ENCODE data around the gene UBE2H. TPM values are rescaled to one million over a fixed set of nuclear protein-coding genes. Genes with fewer than 3 reads are reported as not detected.

Gene UBE2H
- total and polyA plus RNA-seq, 8 donors: 19.2 to 150 (median 49.0) TPM

- no peaks in the 10 kb centered on the region for H3K9me3 ChIP-seq
- no peak overlapping the region for H3K4me3 ChIP-seq
- peaks cover 0 to 21% (median 8%) of the 10 kb centered on the region in 4 donors for H3K36me3 ChIP-seq
- intact Hi-C loops (cut with DNase I; ENCODE audit: low total_unique reads): no loop called here
- WGBS, 5 donors: 59 to 83% (median 75%) methylated on average over 1 of the region's 1 CpG
- DNase-seq: no peak
- H3K4me1 ChIP-seq: peaks cover 29 to 75% (median 52%) of the 10 kb centered on the region in 4 donors
- TF ChIP-seq POLR2A (IDR thresholded peaks at IDR 0.05) (no peak), CTCF (IDR thresholded peaks at IDR 0.05) (no peak), POLR2AphosphoS5 (IDR thresholded peaks at IDR 0.05) (no peak), EP300 (IDR thresholded peaks at IDR 0.05) (no peak)
- H3K27ac ChIP-seq: no peak overlapping the region
- H3K27me3 ChIP-seq: no peaks in the 10 kb centered on the region
Measured at GRCh38 chr7:129908181-129908580, 44.6 kb downstream of the UBE2H start.

DNA sequence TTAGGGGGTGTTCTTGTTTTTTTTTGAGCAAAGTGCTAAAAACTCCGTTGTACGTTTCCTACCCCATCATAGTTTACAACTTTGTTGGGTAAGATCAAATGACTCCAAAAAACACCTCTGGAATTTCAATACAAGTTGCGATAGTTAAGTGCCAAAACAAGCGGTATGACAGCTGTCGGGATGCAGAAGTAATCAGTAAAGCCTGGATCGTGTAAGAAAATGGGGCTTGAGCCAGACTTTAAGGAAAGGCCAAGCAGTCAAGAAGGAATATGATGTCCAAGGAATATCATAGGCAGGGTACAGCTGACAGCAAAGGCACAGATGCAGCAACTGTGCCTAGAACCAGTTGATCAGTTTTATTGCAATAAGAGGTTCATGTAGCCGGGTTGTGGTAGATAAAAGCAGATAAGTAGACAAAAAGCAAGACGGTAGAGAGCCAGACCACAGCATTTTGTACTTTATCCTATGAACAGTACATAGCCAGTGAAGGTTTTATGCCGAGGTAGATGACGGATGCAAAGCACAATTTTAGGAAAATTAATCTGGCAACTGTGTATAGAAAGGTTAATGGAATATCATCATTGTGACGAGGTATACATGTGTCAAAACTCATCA, 45.5 kb downstream of the UBE2H start:
- Histone ChIP-seq H3K4me3 (no peak overlapping the region), H3K27me3 (no peaks in the 10 kb centered on the region), H3K9me3 (no peaks in the 10 kb centered on the region), H3K27ac (peak overlapping the region in 3 of 5 donors; percentile 39 to 63 (median 60)), H3K4me1 (peaks cover 30 to 83% (median 53%) of the 10 kb centered on the region in 4 donors), H3K36me3 (peaks cover 0 to 21% (median 9%) of the 10 kb centered on the region in 4 donors)
- no peak for DNase-seq
- intact Hi-C loops (cut with DNase I; ENCODE audit: low total_unique reads): no loop called here
- no peak for TF ChIP-seq POLR2AphosphoS5 (IDR thresholded peaks at IDR 0.05)
- TF ChIP-seq CTCF (IDR thresholded peaks at IDR 0.05): no peak
- TF ChIP-seq EP300 (IDR thresholded peaks at IDR 0.05): no peak
- TF ChIP-seq POLR2A (IDR thresholded peaks at IDR 0.05): no peak
- 34 to 53% (median 52%) methylated on average over 11 of the region's 11 CpGs for WGBS, 5 donors

GRCh38 chr7:129906700-129907099, 46.1 kb downstream of the UBE2H start:
- intact Hi-C loops (cut with DNase I; ENCODE audit: low total_unique reads): no loop called here

DNA sequence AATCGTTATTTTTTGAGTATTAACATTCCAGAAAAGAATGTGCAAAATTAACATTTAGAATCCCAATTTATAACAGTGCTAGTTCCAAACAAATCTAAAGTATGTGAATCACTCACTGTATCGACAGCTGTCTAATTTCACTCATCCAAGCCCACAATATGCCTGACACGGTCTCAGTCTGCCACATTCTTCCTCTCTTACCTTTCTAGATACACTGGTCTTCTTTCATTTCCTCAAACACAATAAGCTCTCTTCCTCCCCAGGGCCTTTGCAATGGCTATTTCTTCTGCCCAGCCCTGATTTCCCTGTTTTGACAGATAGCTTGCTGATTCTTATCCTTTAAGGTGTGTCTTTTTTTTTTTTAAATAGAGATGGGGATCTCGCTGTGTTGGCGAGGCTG, 48.8 kb downstream of the UBE2H start:
- Histone ChIP-seq H3K4me1 (peaks cover 30 to 68% (median 48%) of the 10 kb centered on the region in 4 donors), H3K27ac (no peak overlapping the region), H3K9me3 (no peaks in the 10 kb centered on the region), H3K27me3 (no peaks in the 10 kb centered on the region), H3K36me3 (peaks cover 0 to 15% (median 11%) of the 10 kb centered on the region in 4 donors), H3K4me3 (no peak overlapping the region)
- intact Hi-C loops (cut with DNase I; ENCODE audit: low total_unique reads): no loop called here
- 80 to 86% (median 83%) methylated on average over 5 of the region's 5 CpGs for WGBS, 5 donors
- TF ChIP-seq EP300 (IDR thresholded peaks at IDR 0.05): no peak
- no peak for TF ChIP-seq POLR2AphosphoS5 (IDR thresholded peaks at IDR 0.05)
- no peak for TF ChIP-seq CTCF (IDR thresholded peaks at IDR 0.05)
- no peak for TF ChIP-seq POLR2A (IDR thresholded peaks at IDR 0.05)
- no peak for DNase-seq

More at GRCh38 chr7:129906700-129907099, 46.1 kb downstream of the UBE2H start:
- Histone ChIP-seq H3K27ac (peak overlapping the region in 4 of 5 donors; percentile 19 to 63 (median 50)), H3K4me1 (peaks cover 30 to 83% (median 55%) of the 10 kb centered on the region in 4 donors), H3K36me3 (peaks cover 0 to 21% (median 9%) of the 10 kb centered on the region in 4 donors), H3K27me3 (no peaks in the 10 kb centered on the region), H3K9me3 (no peaks in the 10 kb centered on the region), H3K4me3 (no peak overlapping the region)
- DNase-seq: peak in 1 of 2 donors; percentile 69
- no peak for TF ChIP-seq CTCF (IDR thresholded peaks at IDR 0.05)
- peak in 1 of 3 donors; percentile 4 for TF ChIP-seq POLR2AphosphoS5 (IDR thresholded peaks at IDR 0.05)
- 25 to 55% (median 36%) methylated on average over 5 of the region's 5 CpGs for WGBS, 5 donors

Measured in stomach (tissue), 9 donors.